Liver (tissue), 9 donors: ENCODE measurements around the gene PDE4D. TPM values are rescaled to one million over a fixed set of nuclear protein-coding genes. Genes with fewer than 3 reads are reported as not detected.

Experiments used
- DNase-seq: peaks from one replicate; pipeline ENCODE4 v3.0.0-alpha.2; 2017; ENCODE audit warnings: low spot score
- H3K27ac ChIP-seq, 2 donors: one replicate each; pipeline ENCODE4 v1.7.0; 2013; ENCODE audit warnings: inconsistent platforms in 2 of 2, low read length in 2 of 2, control low read depth in 1 of 2, low read depth in 1 of 2, mild to moderate bottlenecking in 1 of 2
- H3K27me3 ChIP-seq, 4 donors: one replicate each; pipeline versions ENCODE4 v1.6.1 to v1.7.0; 2013; ENCODE audit warnings: low read length in 3 of 4, inconsistent platforms in 1 of 4, mild to moderate bottlenecking in 1 of 4, moderate library complexity in 1 of 4; ENCODE audit not compliant: control insufficient read depth in 4 of 4, insufficient read depth in 4 of 4
- H3K36me3 ChIP-seq, 4 donors: one replicate each; pipeline versions ENCODE4 v1.6.1 to v1.7.0; 2013; ENCODE audit warnings: low read length in 3 of 4, mild to moderate bottlenecking in 3 of 4, low read depth in 1 of 4, moderate library complexity in 1 of 4; ENCODE audit not compliant: control insufficient read depth in 4 of 4, insufficient read depth in 3 of 4
- H3K4me1 ChIP-seq, 4 donors: one replicate each; pipeline versions ENCODE4 v1.6.1 to v1.7.0; 2013; ENCODE audit warnings: low read length in 3 of 4, mild to moderate bottlenecking in 3 of 4, moderate library complexity in 1 of 4; ENCODE audit not compliant: control insufficient read depth in 4 of 4, insufficient read depth in 4 of 4
- H3K4me3 ChIP-seq, 3 donors: one replicate each; pipeline versions ENCODE4 v1.6.1 to v1.7.0; 2013; ENCODE audit warnings: low read length in 3 of 3, control low read depth in 1 of 3, low read depth in 1 of 3, mild to moderate bottlenecking in 1 of 3
- H3K9ac ChIP-seq, 2 donors: one replicate each; pipeline ENCODE4 v1.7.0; 2013; ENCODE audit warnings: low read length in 2 of 2, mild to moderate bottlenecking in 2 of 2, moderate library complexity in 2 of 2, control low read depth in 1 of 2, low read depth in 1 of 2
- H3K9me3 ChIP-seq, 4 donors: one replicate each; pipeline versions ENCODE4 v1.6.1 to v1.7.0; 2013; ENCODE audit warnings: low read length in 3 of 4; ENCODE audit not compliant: control insufficient read depth in 4 of 4
- ATF3 ChIP-seq: IDR thresholded peaks from 2 replicates; pipeline ENCODE4 v1.6.1; 2016; ENCODE audit warnings: antibody characterized with exemption
- CTCF ChIP-seq: fragments of 150-350 bp; IDR thresholded peaks from 2 replicates; pipeline ENCODE4 v1.5.1; 2017; ENCODE audit warnings: improper control_type of control experiment, low read depth, low read length; ENCODE audit not compliant: missing input control
- EGR1 ChIP-seq, 2 donors: IDR thresholded peaks; 2 replicates each; pipeline ENCODE4 v1.6.1; 2016 to 2018; ENCODE audit warnings: antibody characterized with exemption in 2 of 2, low read depth in 2 of 2
- FOXA1 ChIP-seq: IDR thresholded peaks from 2 replicates; pipeline ENCODE4 v1.6.1; 2016; ENCODE audit warnings: antibody characterized with exemption
- FOXA2 ChIP-seq: IDR thresholded peaks from 2 replicates; pipeline ENCODE4 v1.6.1; 2016; ENCODE audit warnings: antibody characterized with exemption
- GABPA ChIP-seq, 2 donors: IDR thresholded peaks in 1 of 2; conservative IDR thresholded peaks in 1 of 2; 2 replicates each; pipeline ENCODE4 v1.6.1; 2016; ENCODE audit warnings: antibody characterized with exemption in 2 of 2, mild to moderate bottlenecking in 1 of 2, moderate library complexity in 1 of 2
- HNF4A ChIP-seq, 2 donors: conservative IDR thresholded peaks; 2 replicates each; pipeline ENCODE4 v1.6.1; 2016; ENCODE audit warnings: antibody characterized with exemption in 2 of 2, mild to moderate bottlenecking in 2 of 2
- HNF4G ChIP-seq: IDR thresholded peaks from 2 replicates; pipeline ENCODE4 v1.6.1; 2016; ENCODE audit warnings: antibody characterized with exemption
- JUND ChIP-seq, 2 donors: IDR thresholded peaks; 2 replicates each; pipeline ENCODE4 v1.6.1; 2016; ENCODE audit warnings: antibody characterized with exemption in 2 of 2
- MAX ChIP-seq: IDR thresholded peaks from 2 replicates; pipeline ENCODE4 v1.6.1; 2016; ENCODE audit warnings: antibody characterized with exemption
- NR2F2 ChIP-seq: IDR thresholded peaks from 2 replicates; pipeline ENCODE4 v1.6.1; 2016; ENCODE audit warnings: antibody characterized with exemption
- RAD21 ChIP-seq, 2 donors: IDR thresholded peaks; 2 replicates each; pipeline ENCODE4 v1.6.1; 2016; ENCODE audit warnings: antibody characterized with exemption in 2 of 2, mild to moderate bottlenecking in 2 of 2
- REST ChIP-seq: IDR thresholded peaks from 2 replicates; pipeline ENCODE4 v1.6.1; 2016; ENCODE audit warnings: antibody characterized with exemption, mild to moderate bottlenecking
- RXRA ChIP-seq, 2 donors: IDR thresholded peaks; 2 replicates each; pipeline ENCODE4 v1.6.1; 2017 to 2018; ENCODE audit warnings: antibody characterized with exemption in 2 of 2, mild to moderate bottlenecking in 1 of 2
- SP1 ChIP-seq: IDR thresholded peaks from 2 replicates; pipeline ENCODE4 v1.6.1; 2018; ENCODE audit warnings: antibody characterized with exemption, mild to moderate bottlenecking
- TAF1 ChIP-seq: conservative IDR thresholded peaks from 2 replicates; pipeline ENCODE4 v1.6.1; 2016; ENCODE audit warnings: antibody characterized with exemption, mild to moderate bottlenecking
- YY1 ChIP-seq: IDR thresholded peaks from 2 replicates; pipeline ENCODE4 v1.6.1; 2016; ENCODE audit warnings: antibody characterized with exemption, mild to moderate bottlenecking
- ZBTB33 ChIP-seq: IDR thresholded peaks from 2 replicates; pipeline ENCODE4 v1.6.1; 2016; ENCODE audit warnings: antibody characterized with exemption
- WGBS: extraction: QIAGEN DNeasy Blood & Tissue Kit; methylation state at CpG from one replicate; pipeline ENCODE4 v1.1.7; 2013; 5-methylcytosine and 5-hydroxymethylcytosine counted together
- polyA plus RNA-seq, 2 donors: library from polyadenylated mRNA; stranded (reverse) in 1 of 2; unstranded in 1 of 2; fragments of 200-250 nt in 1 of 2; fragments of >200 nt in 1 of 2; fragmentation: Nextera tagmentation in 1 of 2; extraction: Ambion mirVana in 1 of 2; gene quantifications; one replicate each; pipeline versions ENCODE4 v1.2.1 to v1.2.3, GENCODE V29; 2013 to 2015
- total RNA-seq, 2 donors: library from RNA; depleted of rRNA; stranded (reverse); fragments of >200 nt; gene quantifications; one replicate each; pipeline ENCODE4 v1.2.3, GENCODE V29; 2014
- donor health status: healthy.
- donor health status: healthy.
- donor health status: healthy.
- donor health status: healthy.
- donor health status: healthy.

The PDE4D gene
- total and polyA plus RNA-seq, 4 donors = 0.67 to 11.9 (median 6.5) TPM

GRCh38 chr5:59837071-59837470, 56.5 kb downstream of the PDE4D start:
- TF ChIP-seq EGR1 (IDR thresholded peaks at IDR 0.05; ENCODE audit: low read depth in 2 of 2) (no peak), NR2F2 (no peak), SP1 (no peak), YY1 (no peak), ATF3 (no peak), ZBTB33 (no peak), HNF4G (no peak), GABPA (IDR thresholded peaks at IDR 0.05 in 1 of 2, conservative IDR thresholded peaks at IDR 0.05 in 1 of 2) (no peak), CTCF (no peak), RAD21 (IDR thresholded peaks at IDR 0.05) (no peak), TAF1 (no peak), REST (no peak), HNF4A (conservative IDR thresholded peaks at IDR 0.05) (no peak), FOXA1 (no peak), MAX (no peak), FOXA2 (no peak), RXRA (IDR thresholded peaks at IDR 0.05) (no peak), JUND (IDR thresholded peaks at IDR 0.05) (no peak)
- 89% methylated on average over 1 of the region's 1 CpG for WGBS
- H3K4me3 ChIP-seq = no peak overlapping the region

More at GRCh38 chr5:59837071-59837470, 56.5 kb downstream of the PDE4D start:
- H3K9ac ChIP-seq = no peak overlapping the region
- H3K27ac ChIP-seq = no peak overlapping the region
- H3K36me3 ChIP-seq = no peaks in the 10 kb centered on the region
- H3K4me1 ChIP-seq = peaks cover 6 to 12% (median 10%) of the 10 kb centered on the region in 4 donors
- no peaks in the 10 kb centered on the region for H3K9me3 ChIP-seq
- no peak for DNase-seq
- H3K27me3 ChIP-seq = peaks cover 0 to 4% (median 0%) of the 10 kb centered on the region in 4 donors
